GM10847 (cell line): Measurements from ENCODE around the gene GLIS1.

ENCODE experiments used
- POLR2A ChIP-seq: IDR thresholded peaks from 2 replicates; pipeline ENCODE4 v1.6.1; 2011; ENCODE audit not compliant: insufficient read length; ENCODE audit errors: extremely low read depth

GLIS1 gene

DNA sequence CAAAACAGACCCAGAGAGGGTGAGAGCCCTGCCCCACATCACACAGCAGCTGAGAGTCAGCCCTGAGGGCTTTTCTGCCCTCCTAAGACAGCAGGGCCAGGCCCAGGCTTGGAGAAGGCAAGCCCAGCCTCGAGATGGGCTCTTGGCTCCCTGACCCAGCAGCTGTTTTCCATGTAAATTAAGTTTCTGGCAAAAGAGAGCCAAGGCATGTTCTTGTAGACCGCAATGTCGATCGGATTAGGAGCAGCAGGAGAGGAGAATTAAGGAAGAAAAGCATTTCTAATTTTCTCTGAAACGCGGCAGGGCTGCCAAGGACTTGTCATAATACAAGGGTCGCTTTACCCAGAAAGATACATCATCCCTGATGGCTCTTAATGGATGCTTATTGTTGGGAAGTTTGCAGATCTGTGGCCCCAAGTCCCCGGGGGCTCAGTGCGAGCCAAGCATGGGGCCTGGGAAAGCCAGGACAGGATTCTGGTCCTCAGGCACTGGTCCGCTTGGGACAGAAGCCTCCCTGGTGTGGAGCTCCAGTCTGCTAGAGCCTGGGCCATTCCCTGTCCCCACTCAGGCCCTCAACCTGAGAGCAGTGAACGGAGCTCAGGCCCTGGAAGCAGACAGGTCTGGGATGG lies 216.9 kb downstream of the GLIS1 start:
- no peak for TF ChIP-seq POLR2A

DNA sequence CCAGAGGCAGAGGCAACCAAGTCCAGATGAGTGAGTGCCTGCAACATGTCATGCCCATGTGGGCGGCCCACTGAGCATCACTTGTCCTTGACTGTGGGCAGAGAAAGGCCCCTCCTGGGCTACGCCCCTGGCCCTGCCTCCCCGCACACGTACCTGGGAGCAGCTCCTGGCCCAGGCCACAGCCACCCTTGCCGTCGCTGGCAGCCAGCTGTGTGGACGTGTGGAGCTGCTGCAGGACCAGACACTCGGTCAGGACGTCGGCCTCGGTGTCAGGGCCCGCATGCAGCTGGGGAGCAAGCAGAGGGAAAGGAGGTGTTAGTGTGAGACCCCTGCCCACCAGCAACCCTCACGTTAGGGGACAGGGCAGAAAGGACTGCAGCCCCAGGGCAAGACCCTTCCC lies 218.5 kb downstream of the GLIS1 start:
- TF ChIP-seq POLR2A: no peak

DNA sequence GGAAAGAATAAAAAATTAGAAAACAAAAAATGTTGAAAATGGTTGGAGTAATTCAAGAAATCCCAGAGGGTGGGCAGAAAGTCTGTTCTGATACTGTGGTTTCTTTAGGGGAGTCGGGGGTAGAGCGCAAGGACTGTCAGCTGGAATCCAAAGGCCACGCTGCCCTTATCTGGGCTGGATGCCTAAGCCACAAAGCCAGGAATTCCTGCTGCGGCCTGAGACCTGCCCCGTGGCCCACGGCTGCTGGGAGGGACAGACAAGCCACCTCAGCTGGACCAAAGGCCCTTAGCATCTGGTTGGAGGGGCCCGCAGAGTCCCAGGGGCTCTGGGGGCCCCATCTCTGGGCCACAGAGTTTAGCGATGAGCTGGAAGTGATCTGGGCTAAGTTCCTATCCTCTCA lies 219.5 kb downstream of the GLIS1 start:
- no peak for TF ChIP-seq POLR2A

DNA sequence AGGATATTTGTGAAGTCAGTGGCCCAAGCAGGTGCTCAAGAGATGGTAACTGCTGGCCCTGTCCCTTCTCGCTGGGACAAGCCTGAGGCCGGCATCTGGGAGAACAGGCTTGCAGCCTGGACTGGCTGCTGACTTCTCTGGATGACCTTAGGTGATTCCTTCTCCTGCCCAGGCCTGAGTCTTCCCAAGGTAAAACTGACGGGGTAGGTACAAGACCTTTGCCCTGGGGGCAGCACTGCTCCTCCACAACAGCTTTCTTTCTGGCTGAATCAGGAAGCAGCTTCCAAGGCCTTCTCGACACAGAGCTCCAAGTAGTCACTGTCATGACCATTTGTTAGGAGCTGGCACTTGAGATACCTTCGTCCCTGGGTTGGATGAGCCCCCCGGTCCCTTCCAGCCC lies 220.2 kb downstream of the GLIS1 start:
- no peak for TF ChIP-seq POLR2A

DNA sequence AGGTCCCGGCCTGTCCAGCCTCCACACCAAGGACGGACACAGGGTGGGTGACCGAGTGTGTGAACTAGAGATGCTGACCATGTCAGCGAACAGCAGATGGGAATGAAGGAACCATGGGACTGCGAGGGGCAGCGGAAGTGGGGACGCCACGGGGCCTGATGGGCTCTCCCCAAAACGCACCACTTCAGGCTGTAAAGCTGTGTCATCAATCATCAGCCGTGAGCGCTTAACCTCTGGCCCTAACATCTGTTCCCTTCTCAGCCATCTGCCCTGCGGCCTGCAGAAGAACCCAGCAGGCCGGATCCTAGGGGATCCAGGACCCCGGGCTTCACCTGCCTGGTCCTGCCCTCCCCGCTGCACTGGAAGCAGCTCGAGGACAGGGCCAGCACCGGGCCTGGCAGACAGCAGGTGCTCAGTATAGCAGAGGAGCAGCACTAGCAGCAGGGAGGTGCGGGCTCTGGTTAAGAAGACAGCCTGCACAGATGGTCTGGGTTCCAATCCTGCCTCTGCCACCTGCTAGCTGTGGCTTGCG lies 221.1 kb downstream of the GLIS1 start:
- TF ChIP-seq POLR2A: no peak

DNA sequence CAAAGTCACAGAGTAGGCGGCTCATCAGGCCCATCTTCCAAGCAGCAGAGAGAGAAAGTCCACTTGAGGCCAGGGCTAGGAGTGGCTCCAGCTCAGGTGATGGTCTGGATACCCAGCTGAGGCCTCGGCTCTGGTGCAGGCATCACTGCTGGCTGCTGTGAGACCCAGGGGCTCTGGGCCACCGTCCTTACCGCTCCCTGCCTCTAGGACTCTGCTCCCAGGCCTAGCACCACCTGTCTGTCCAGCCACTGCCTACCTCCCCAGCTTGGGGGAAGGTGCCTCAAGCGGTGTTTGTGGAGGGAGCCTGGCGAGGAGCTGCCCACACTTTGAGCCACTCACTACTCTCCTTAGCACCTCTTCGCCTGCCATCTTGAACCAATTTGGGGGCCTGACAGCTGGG lies 221.9 kb downstream of the GLIS1 start:
- TF ChIP-seq POLR2A: no peak

DNA sequence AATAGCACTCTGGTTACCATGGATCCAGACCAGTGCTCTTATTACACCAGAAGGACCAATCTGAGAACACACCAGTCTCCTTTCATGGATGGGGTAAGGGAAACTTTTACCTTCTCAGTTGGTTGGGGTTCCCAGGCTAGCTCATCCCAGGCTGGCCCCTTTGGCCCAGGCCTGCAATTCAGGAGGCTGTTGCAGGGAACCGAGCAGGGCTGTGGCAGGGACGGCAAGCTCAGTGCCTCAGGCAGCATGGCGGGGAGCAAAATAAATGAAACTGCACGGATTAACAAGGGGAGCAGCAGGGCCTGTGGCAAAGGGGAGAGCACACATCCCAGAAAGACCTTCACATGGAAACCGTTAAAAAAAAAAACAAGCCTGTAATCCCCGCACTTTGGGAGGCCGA lies 222.8 kb downstream of the GLIS1 start:
- TF ChIP-seq POLR2A: no peak

DNA sequence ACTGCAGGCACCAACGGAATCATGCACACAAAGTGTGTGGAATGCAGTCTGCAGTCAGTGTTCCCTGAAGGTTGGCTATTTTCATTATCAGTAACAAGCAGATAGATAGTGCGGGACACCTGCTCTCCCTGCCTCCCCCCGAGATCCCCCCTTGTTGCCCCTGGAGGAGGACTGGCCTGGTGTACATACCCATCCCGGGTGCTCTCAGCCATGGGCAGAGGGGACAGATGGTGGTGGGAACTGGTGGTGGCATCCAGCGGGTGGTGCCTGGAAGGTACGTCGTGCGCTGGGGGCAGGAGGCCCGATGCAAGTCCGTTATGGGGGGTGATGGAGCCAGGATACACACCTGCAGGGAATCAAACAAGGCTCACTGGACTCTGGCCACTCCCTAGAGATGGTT lies 224.5 kb downstream of the GLIS1 start:
- TF ChIP-seq POLR2A: no peak

DNA sequence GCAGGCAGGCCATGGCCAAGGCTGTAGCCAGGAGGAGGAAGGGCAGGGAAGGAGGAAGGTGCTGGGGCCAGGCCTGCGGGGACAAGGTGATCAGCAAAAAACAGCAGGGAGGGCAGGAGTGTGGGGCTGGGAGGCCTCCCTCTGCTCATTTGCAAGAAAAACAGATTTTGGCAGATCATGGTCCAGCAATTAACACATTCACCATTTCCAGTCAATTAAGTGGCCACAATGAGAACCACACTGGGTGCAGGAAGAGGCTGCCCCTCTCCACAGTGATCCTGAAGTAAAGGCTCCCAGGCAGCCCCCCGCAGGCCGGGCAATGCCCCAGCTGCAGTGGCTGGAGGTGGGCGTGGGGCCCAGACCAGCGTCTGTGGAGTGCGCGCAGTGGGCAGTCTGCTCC lies 225.1 kb downstream of the GLIS1 start:
- TF ChIP-seq POLR2A: no peak

DNA sequence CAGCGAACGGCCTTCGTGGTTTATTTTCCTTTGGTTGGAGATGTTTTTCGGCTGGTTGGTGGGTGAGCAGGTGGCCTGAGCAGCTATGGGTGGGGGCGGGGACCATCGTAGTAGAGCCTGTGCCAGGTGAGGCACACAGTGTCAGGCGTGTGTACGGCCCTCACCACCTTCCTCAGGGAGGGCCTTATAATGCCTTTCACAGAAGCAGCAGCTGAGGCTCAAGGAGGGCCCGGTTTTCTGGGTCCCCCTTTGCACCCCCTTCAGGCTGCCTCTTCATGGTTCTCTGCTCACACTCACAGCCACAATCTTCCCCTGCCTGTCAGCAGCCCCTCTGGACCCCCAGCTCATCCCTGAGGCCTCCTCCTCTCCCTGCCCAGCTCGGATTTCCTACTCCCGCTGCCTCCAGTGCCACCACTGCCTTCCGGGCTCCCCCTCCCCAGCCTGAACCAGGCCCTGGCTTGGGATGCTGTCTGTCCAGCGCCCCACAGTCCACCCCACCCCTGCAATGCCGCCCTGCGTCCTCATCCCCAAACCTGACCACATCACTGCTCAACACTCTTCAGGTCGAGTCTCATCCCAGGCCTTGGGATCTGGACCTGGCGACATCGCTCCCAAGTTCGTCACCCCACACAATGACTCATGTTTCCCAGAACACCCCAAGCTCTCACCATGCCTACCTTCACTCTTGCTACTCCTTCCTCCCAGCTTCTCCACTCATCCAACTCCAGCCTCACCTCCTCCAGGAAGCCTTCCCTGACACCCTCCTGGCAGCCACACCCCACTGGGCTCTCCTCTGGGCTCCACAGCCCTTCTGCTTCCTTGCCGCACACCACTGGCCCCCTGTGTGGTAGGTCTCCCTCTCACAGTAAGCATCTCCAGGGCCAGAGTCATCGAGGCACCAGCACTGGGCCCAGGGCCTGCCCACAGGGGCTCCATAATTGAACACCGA lies 225.9 kb downstream of the GLIS1 start:
- TF ChIP-seq POLR2A: no peak

DNA sequence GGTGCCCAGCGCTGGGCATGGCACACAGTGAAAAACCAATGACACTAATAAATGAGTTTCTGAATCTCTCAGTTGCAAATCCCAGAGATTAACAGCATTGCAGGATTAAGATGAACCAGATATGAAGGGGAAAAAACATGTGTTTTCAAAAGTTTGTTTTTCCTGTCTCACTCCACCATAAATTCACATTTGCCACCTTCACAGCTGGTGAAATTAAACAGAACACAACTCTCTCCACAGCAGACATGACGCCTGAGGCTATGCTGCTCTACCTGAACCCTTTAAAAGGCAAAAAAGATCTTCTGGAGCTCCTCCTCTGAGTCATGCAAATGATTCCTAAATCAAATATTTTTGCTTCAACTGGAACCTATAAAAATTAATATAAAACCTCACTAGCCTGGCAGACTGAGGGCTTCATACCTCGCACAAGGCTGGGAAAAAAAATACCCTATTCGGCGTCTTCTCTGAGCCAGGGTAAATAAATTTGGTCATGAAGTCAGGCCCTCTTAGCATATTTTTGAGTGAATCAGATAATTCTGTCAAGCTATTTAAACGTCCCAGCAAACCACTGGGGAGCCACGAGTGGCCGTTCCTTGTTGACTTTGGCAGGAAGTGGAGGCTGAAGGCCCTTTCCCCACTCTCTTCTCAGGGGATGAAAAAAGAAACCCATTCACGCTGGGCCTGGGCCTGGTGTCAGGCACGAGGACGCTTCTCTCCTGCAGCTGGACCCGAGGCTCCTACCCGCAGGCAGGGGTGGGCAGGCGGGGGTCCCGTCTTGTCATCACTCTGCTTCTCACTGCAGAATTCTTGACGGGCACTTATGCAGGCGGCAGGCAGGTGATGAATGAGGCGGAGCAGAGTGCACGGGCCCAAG lies 226.8 kb downstream of the GLIS1 start:
- TF ChIP-seq POLR2A: no peak

DNA sequence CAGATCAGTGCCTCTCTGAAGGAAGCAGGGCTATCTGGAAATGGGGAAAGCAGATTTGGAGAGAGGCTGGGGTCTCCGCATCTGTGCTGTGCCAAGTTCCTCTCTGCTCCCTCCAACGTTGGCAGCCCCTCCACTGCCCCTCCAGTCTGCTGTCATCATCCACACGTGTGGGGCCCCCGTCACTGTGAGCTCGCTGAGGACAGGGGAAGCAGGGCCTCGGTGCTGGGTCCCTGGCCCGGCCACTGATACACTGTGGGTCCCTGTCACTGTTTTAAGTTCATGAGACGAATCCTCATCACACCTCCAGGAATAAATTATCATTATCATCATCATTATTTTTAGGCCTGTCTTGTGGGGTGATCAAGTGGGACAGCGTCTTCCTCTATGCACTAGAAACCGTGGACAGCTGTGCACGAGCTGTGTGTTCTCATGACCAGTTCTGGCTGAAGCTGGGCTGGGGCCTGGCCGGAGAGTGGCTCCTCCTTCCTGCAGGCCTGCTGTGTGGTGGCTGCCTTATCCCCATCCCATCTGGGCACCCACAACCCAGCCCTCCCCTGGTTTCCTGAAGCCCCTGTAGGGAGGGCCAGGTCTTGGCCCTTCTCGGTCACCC lies 227.5 kb downstream of the GLIS1 start:
- TF ChIP-seq POLR2A: no peak

DNA sequence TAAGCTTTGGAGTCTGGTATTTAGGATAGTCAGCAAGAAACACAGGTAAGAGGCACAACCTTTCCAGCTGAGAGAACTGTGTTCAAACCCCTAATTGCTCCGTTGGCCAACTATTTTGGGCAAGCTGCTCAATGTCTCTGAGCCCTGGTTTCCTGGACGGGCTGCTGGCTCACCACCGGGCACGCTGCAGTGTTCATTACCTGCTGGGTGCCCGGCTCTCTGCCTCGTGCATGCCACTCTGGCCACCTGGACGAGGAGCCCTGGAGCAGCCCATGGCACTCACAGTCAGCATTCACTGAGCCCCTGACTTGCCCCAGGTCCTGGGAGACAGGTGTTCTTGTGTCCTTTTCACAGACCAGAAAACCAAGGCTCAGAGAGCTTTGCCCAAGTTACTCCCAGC lies 228.7 kb downstream of the GLIS1 start:
- no peak for TF ChIP-seq POLR2A

DNA sequence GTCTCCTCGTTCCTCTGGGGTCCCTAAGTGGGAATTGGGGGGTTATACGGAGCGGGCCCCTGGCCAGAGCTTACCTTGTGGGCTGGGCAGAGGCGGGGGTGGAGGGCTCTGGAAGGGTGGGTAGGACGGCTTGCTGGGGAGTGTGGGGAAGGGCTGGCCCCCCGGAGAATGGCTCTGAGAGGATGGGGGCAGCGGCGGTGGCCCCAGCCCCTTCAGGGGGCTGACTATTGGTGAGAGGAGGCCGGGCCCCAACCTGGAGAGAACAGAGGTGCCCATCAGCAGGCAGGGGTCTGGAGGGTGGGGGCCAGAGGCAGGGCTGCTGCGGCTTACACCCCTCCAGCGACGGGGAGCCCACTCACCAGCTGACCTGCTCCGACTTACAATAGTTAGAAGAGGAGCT lies 229.2 kb downstream of the GLIS1 start:
- no peak for TF ChIP-seq POLR2A
